Ishikawa (cell line): Measurements from ENCODE around the gene MYRIP.

Experiments
- CEBPB ChIP-seq: IDR thresholded peaks from 2 replicates; pipeline ENCODE4 v1.6.1; 2012
- CREB1 ChIP-seq: IDR thresholded peaks from 2 replicates; pipeline ENCODE4 v1.6.1; 2012; ENCODE audit warnings: low read depth
- EGR1 ChIP-seq: IDR thresholded peaks from 2 replicates; pipeline ENCODE4 v1.6.1; 2012
- EP300 ChIP-seq: IDR thresholded peaks from 2 replicates; pipeline ENCODE4 v1.6.1; 2012; ENCODE audit warnings: borderline replicate concordance
- FOXM1 ChIP-seq: IDR thresholded peaks from 2 replicates; pipeline ENCODE4 v1.6.1; 2012; ENCODE audit warnings: low read depth, borderline replicate concordance
- MAX ChIP-seq: IDR thresholded peaks from 2 replicates; pipeline ENCODE4 v1.6.1; 2012
- NFIC ChIP-seq: IDR thresholded peaks from 2 replicates; pipeline ENCODE4 v1.6.1; 2012
- RAD21 ChIP-seq: IDR thresholded peaks from 2 replicates; pipeline ENCODE4 v1.6.1; 2012; ENCODE audit warnings: low read depth
- REST ChIP-seq: IDR thresholded peaks from 2 replicates; pipeline ENCODE4 v1.6.1; 2012; ENCODE audit warnings: low read depth, mild to moderate bottlenecking
- TAF1 ChIP-seq: IDR thresholded peaks from 2 replicates; pipeline ENCODE4 v1.6.1; 2012; ENCODE audit warnings: low read depth, mild to moderate bottlenecking
- TCF12 ChIP-seq: IDR thresholded peaks from 2 replicates; pipeline ENCODE4 v1.6.1; 2012; ENCODE audit warnings: low read depth
- TEAD4 ChIP-seq: IDR thresholded peaks from 2 replicates; pipeline ENCODE4 v1.6.1; 2012
- YY1 ChIP-seq: IDR thresholded peaks from 2 replicates; pipeline ENCODE4 v1.6.1; 2012; ENCODE audit warnings: low read depth
- ZBTB7A ChIP-seq: IDR thresholded peaks from 2 replicates; pipeline ENCODE4 v1.6.1; 2012; ENCODE audit warnings: low read depth
- TF ChIP-seq, protein P1 (sequence below): IDR thresholded peaks from 2 replicates; pipeline ENCODE4 v1.6.1; 2012

MYRIP gene

GRCh38 chr3:40201770-40202169, 392.4 kb downstream of the MYRIP start:
- no peak for TF ChIP-seq EGR1
- no peak for TF ChIP-seq CEBPB
- no peak for TF ChIP-seq ZBTB7A
- no peak for TF ChIP-seq YY1
- no peak for TF ChIP-seq CREB1

- no peak for TF ChIP-seq REST
- no peak for TF ChIP-seq ZBTB7A
- TF ChIP-seq TAF1, result no peak
- TF ChIP-seq EP300, result no peak
- TF ChIP-seq TCF12, result no peak
- no peak for TF ChIP-seq RAD21
Observed at GRCh38 chr3:40206522-40206921, 397.1 kb downstream of the MYRIP start.

- no peak for TF ChIP-seq NFIC
- TF ChIP-seq TEAD4, result no peak
- TF ChIP-seq EGR1, result no peak
- no peak for TF ChIP-seq CEBPB
- no peak for TF ChIP-seq YY1
- TF ChIP-seq REST, result no peak
- TF ChIP-seq RAD21, result no peak
- TF ChIP-seq EP300, result no peak
- TF ChIP-seq FOXM1, result no peak
- TF ChIP-seq CREB1, result no peak
- TF ChIP-seq ZBTB7A, result no peak
Observed at GRCh38 chr3:40207796-40208195, 398.4 kb downstream of the MYRIP start.

GRCh38 chr3:40208251-40208650, 398.8 kb downstream of the MYRIP start:
- no peak for TF ChIP-seq ZBTB7A
- no peak for TF ChIP-seq TEAD4
- no peak for TF ChIP-seq MAX
- no peak for TF ChIP-seq TAF1
- TF ChIP-seq CEBPB, result no peak
- TF ChIP-seq YY1, result no peak
- no peak for TF ChIP-seq NFIC
- TF ChIP-seq FOXM1, result no peak
- TF ChIP-seq RAD21, result no peak
- TF ChIP-seq TCF12, result no peak

- TF ChIP-seq EP300, result no peak
- no peak for TF ChIP-seq CREB1
Observed at GRCh38 chr3:40211579-40211978, 402.2 kb downstream of the MYRIP start.

DNA sequence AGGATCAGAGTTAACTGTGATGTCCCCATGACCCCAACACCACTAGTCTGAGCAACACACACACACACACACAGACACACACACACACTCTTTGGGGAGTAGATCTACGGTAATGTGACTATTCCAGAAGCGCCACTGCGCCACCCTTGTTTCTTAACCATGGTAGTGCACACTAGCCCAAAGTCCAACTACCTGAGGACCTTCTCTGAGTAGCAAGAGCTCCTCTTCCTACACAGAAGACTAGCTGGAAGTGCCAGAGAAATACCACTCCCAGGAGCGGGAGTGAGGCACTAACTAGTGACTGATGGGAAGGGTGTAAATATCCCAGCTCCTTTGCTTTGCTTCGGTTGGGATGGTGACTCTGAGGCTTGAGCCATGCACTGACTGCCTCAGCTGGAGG, 404.1 kb downstream of the MYRIP start:
- TF ChIP-seq TAF1, result no peak
- no peak for TF ChIP-seq FOXM1
- no peak for TF ChIP-seq EGR1
- no peak for TF ChIP-seq ZBTB7A
- no peak for TF ChIP-seq REST
- TF ChIP-seq RAD21, result no peak
- TF ChIP-seq NFIC, result no peak
- TF ChIP-seq EP300, result no peak
- no peak for TF ChIP-seq TEAD4
- no peak for TF ChIP-seq CREB1
- no peak for TF ChIP-seq MAX
- no peak for TF ChIP-seq YY1
- TF ChIP-seq, protein P1, sequence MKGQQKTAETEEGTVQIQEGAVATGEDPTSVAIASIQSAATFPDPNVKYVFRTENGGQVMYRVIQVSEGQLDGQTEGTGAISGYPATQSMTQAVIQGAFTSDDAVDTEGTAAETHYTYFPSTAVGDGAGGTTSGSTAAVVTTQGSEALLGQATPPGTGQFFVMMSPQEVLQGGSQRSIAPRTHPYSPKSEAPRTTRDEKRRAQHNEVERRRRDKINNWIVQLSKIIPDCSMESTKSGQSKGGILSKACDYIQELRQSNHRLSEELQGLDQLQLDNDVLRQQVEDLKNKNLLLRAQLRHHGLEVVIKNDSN, result no peak
